HEK293 (cell line): ENCODE data around the gene MACF1.

Experiments used
- CTCF ChIA-PET: fragments of 350-600 bp; formaldehyde crosslinking; extraction: SDS; loops from one replicate; lab custom pipeline; 2021; ENCODE audit warnings: antibody characterized with exemption; lab: Yijun Ruan, JAX
- POLR2A ChIA-PET: fragments of 300-600 bp; formaldehyde crosslinking; extraction: SDS; loops from one replicate; lab custom pipeline; 2020; ENCODE audit warnings: antibody characterized with exemption, inconsistent platforms; lab: Yijun Ruan, JAX
- H3K27ac ChIP-seq: fragments of 200-500 bp; sonication (Bioruptor generic); 2 replicates; pipeline ENCODE4 v1.5.1; 2014; ENCODE audit warnings: low read depth, low read length, control low read depth, inconsistent platforms; ENCODE audit errors: extremely low read depth
- H3K36me3 ChIP-seq, 2 experiments: fragments of 200-500 bp in 1 of 2; sonication (Bioruptor generic) in 1 of 2; 1 replicate in 1 of 2; 2 replicates in 1 of 2; pipeline ENCODE4 v1.5.1; 2014 to 2017; ENCODE audit warnings: inconsistent platforms in 2 of 2, low read length in 2 of 2; ENCODE audit not compliant: control insufficient read depth in 2 of 2, insufficient read depth in 1 of 2
- H3K4me1 ChIP-seq: fragments of 200-500 bp; sonication (Bioruptor generic); 2 replicates; pipeline ENCODE4 v1.5.1; 2014; ENCODE audit warnings: mild to moderate bottlenecking, low read length, inconsistent platforms; ENCODE audit not compliant: control insufficient read depth, insufficient read depth
- H3K4me3 ChIP-seq: 2 replicates; pipeline ENCODE4 v1.5.1; 2011; ENCODE audit warnings: low read depth, mild to moderate bottlenecking, control low read depth, low read length, moderate library complexity
- H3K9me3 ChIP-seq: fragments of 200-500 bp; sonication (Bioruptor generic); 2 replicates; pipeline ENCODE4 v1.5.1; 2014; ENCODE audit warnings: low read depth, low read length, inconsistent platforms; ENCODE audit not compliant: control insufficient read depth, insufficient read depth
- BCL11A ChIP-seq: fragments of 450-650 bp; formaldehyde crosslinking; IDR thresholded peaks from 2 replicates; pipeline ENCODE4 v1.5.1; 2016; ENCODE audit warnings: low read depth, missing biosample characterization, missing genetic modification characterization
- BCL6B ChIP-seq: fragments of 450-650 bp; formaldehyde crosslinking; IDR thresholded peaks from 2 replicates; pipeline ENCODE4 v1.5.1; 2017; ENCODE audit warnings: missing biosample characterization, missing genetic modification characterization
- KLF10 ChIP-seq: fragments of 450-650 bp; IDR thresholded peaks from 2 replicates; pipeline ENCODE4 v1.5.1; 2018; ENCODE audit warnings: missing biosample characterization, mild to moderate bottlenecking, missing genetic modification characterization
- MZF1 ChIP-seq: fragments of 450-650 bp; formaldehyde crosslinking; IDR thresholded peaks from 2 replicates; pipeline ENCODE4 v1.5.1; 2017; ENCODE audit warnings: missing biosample characterization, missing genetic modification characterization, borderline replicate concordance
- OVOL3 ChIP-seq: fragments of 450-650 bp; formaldehyde crosslinking; IDR thresholded peaks from 2 replicates; pipeline ENCODE4 v1.5.1; 2016; ENCODE audit warnings: missing biosample characterization, missing genetic modification characterization
- REST ChIP-seq: fragments of 450-650 bp; formaldehyde crosslinking; IDR thresholded peaks from 2 replicates; pipeline ENCODE4 v1.5.1; 2016; ENCODE audit warnings: missing biosample characterization, missing genetic modification characterization
- SALL2 ChIP-seq: fragments of 450-650 bp; formaldehyde crosslinking; IDR thresholded peaks from 2 replicates; pipeline ENCODE4 v1.5.0; 2017; ENCODE audit warnings: missing biosample characterization, mild to moderate bottlenecking, missing genetic modification characterization, borderline replicate concordance
- SP2 ChIP-seq: fragments of 450-650 bp; formaldehyde crosslinking; IDR thresholded peaks from 2 replicates; pipeline ENCODE4 v1.5.1; 2016; ENCODE audit warnings: missing biosample characterization, missing genetic modification characterization
- TCF7L2 ChIP-seq: IDR thresholded peaks from 2 replicates; pipeline ENCODE4 v1.6.1; 2011; ENCODE audit warnings: low read depth, mild to moderate bottlenecking, inconsistent platforms, low read length, moderate library complexity, borderline replicate concordance
- YY1 ChIP-seq: fragments of 450-650 bp; formaldehyde crosslinking; IDR thresholded peaks from 2 replicates; pipeline ENCODE4 v1.5.1; 2018; ENCODE audit warnings: missing biosample characterization, missing genetic modification characterization
- ZBTB7A ChIP-seq: fragments of 450-650 bp; formaldehyde crosslinking; IDR thresholded peaks from 2 replicates; pipeline ENCODE4 v1.5.1; 2016; ENCODE audit warnings: low read depth, missing biosample characterization, missing genetic modification characterization
- ZEB2 ChIP-seq: fragments of 450-650 bp; formaldehyde crosslinking; IDR thresholded peaks from 2 replicates; pipeline ENCODE4 v1.5.1; 2016; ENCODE audit warnings: missing biosample characterization, missing genetic modification characterization
- ZFP41 ChIP-seq: fragments of 450-650 bp; formaldehyde crosslinking; IDR thresholded peaks from 2 replicates; pipeline ENCODE4 v1.5.1; 2016; ENCODE audit warnings: missing biosample characterization, missing genetic modification characterization, borderline replicate concordance
- ZNF157 ChIP-seq: fragments of 450-650 bp; formaldehyde crosslinking; IDR thresholded peaks from 2 replicates; pipeline ENCODE4 v1.5.1; 2016; ENCODE audit warnings: missing biosample characterization, missing genetic modification characterization
- ZNF211 ChIP-seq: fragments of 450-650 bp; formaldehyde crosslinking; IDR thresholded peaks from 2 replicates; pipeline ENCODE4 v1.5.1; 2016; ENCODE audit warnings: low read depth, missing biosample characterization, missing genetic modification characterization
- ZNF239 ChIP-seq: fragments of 450-650 bp; formaldehyde crosslinking; IDR thresholded peaks from 2 replicates; pipeline ENCODE4 v1.5.1; 2016; ENCODE audit warnings: missing biosample characterization, missing genetic modification characterization
- ZNF24 ChIP-seq: fragments of 450-650 bp; formaldehyde crosslinking; IDR thresholded peaks from 2 replicates; pipeline ENCODE4 v1.5.1; 2016; ENCODE audit warnings: missing biosample characterization, missing genetic modification characterization
- ZNF292 ChIP-seq: fragments of 450-650 bp; formaldehyde crosslinking; IDR thresholded peaks from 2 replicates; pipeline ENCODE4 v1.5.1; 2016; ENCODE audit warnings: low read depth, missing biosample characterization, missing genetic modification characterization, borderline replicate concordance
- ZNF488 ChIP-seq: fragments of 450-650 bp; formaldehyde crosslinking; IDR thresholded peaks from 2 replicates; pipeline ENCODE4 v1.5.1; 2016; ENCODE audit warnings: missing biosample characterization, missing genetic modification characterization
- ZNF501 ChIP-seq: fragments of 450-650 bp; formaldehyde crosslinking; IDR thresholded peaks from 2 replicates; pipeline ENCODE4 v1.5.1; 2016; ENCODE audit warnings: missing biosample characterization, missing genetic modification characterization
- ZNF521 ChIP-seq: fragments of 450-650 bp; formaldehyde crosslinking; IDR thresholded peaks from 2 replicates; pipeline ENCODE4 v1.5.1; 2017; ENCODE audit warnings: missing biosample characterization, mild to moderate bottlenecking, missing genetic modification characterization
- ZNF596 ChIP-seq: fragments of 450-650 bp; IDR thresholded peaks from 2 replicates; pipeline ENCODE4 v1.5.0; 2018; ENCODE audit warnings: missing biosample characterization, mild to moderate bottlenecking, missing genetic modification characterization, moderate library complexity
- ZNF639 ChIP-seq: fragments of 450-650 bp; formaldehyde crosslinking; IDR thresholded peaks from 2 replicates; pipeline ENCODE4 v1.5.1; 2016; ENCODE audit warnings: missing biosample characterization, missing genetic modification characterization
- ZNF768 ChIP-seq: fragments of 450-650 bp; formaldehyde crosslinking; IDR thresholded peaks from 2 replicates; pipeline ENCODE4 v1.5.1; 2018; ENCODE audit warnings: missing biosample characterization, mild to moderate bottlenecking, missing genetic modification characterization
- ZNF777 ChIP-seq: fragments of 450-650 bp; formaldehyde crosslinking; IDR thresholded peaks from 2 replicates; pipeline ENCODE4 v1.5.1; 2017; ENCODE audit warnings: missing biosample characterization, missing genetic modification characterization, borderline replicate concordance
- ZNF791 ChIP-seq: fragments of 450-650 bp; formaldehyde crosslinking; IDR thresholded peaks from 2 replicates; pipeline ENCODE4 v1.5.1; 2016; ENCODE audit warnings: missing biosample characterization, missing genetic modification characterization
- ZNF837 ChIP-seq: fragments of 450-650 bp; formaldehyde crosslinking; IDR thresholded peaks from 2 replicates; pipeline ENCODE4 v1.5.1; 2016; ENCODE audit warnings: missing biosample characterization, missing genetic modification characterization
- ZSCAN4 ChIP-seq: fragments of 450-650 bp; formaldehyde crosslinking; IDR thresholded peaks from 2 replicates; pipeline ENCODE4 v1.5.1; 2017; ENCODE audit warnings: missing biosample characterization, missing genetic modification characterization

The MACF1 gene

GRCh38 chr1:39370602-39371001, 166.1 kb downstream of the MACF1 start:
- Histone ChIP-seq H3K4me1 (no peaks in the 10 kb centered on the region), H3K27ac (no peak overlapping the region), H3K36me3 (peaks cover 16 to 57% of the 10 kb centered on the region in 2 experiments; a peak in 2 of 3 replicates), H3K4me3 (no peak overlapping the region), H3K9me3 (no peaks in the 10 kb centered on the region)
- CTCF ChIA-PET, result interaction anchor here (0.6 to 0.7 kb wide), 3 partner anchors 40 to 427 kb away, joined by 3 to 4 read pairs (median 4); no protein-coding TSS in a partner anchor
- TF ChIP-seq BCL11A (no peak), ZNF24 (no peak), ZSCAN4 (tag by site-specific recombination) (no peak), ZBTB7A (no peak), SALL2 (tag by site-specific recombination) (no peak), ZNF521 (tag by site-specific recombination) (no peak), ZNF292 (tag by site-specific recombination) (no peak), ZNF837 (tag by site-specific recombination) (no peak), ZNF768 (no peak), ZNF157 (tag by site-specific recombination) (no peak), ZNF596 (no peak), ZFP41 (no peak), SP2 (tag by site-specific recombination) (no peak), ZNF501 (tag by site-specific recombination) (no peak), ZNF791 (tag by site-specific recombination) (no peak)
- POLR2A ChIA-PET, result no interaction called here

- Histone ChIP-seq H3K4me3 (no peak overlapping the region), H3K9me3 (no peaks in the 10 kb centered on the region), H3K4me1 (no peaks in the 10 kb centered on the region), H3K27ac (no peak overlapping the region), H3K36me3 (peaks cover 12 to 56% of the 10 kb centered on the region in 2 experiments; a peak in 2 of 3 replicates)
- CTCF ChIA-PET, result interaction anchor here (1.2 kb wide), 1 partner anchor 39 kb away, joined by 3 read pairs; no protein-coding TSS in a partner anchor
- POLR2A ChIA-PET, result no interaction called here
- TF ChIP-seq ZNF777 (no peak), ZNF239 (tag by site-specific recombination) (no peak), YY1 (tag by site-specific recombination) (no peak), ZSCAN4 (tag by site-specific recombination) (no peak), OVOL3 (tag by site-specific recombination) (no peak), ZEB2 (tag by site-specific recombination) (no peak), ZNF837 (tag by site-specific recombination) (no peak), MZF1 (tag by site-specific recombination) (no peak), REST (tag by site-specific recombination) (no peak), ZNF639 (tag by site-specific recombination) (no peak), TCF7L2 (no peak), BCL6B (tag by site-specific recombination) (no peak), ZNF211 (no peak), KLF10 (tag by site-specific recombination) (no peak), ZNF488 (no peak)
Measured at GRCh38 chr1:39372105-39372504, 167.6 kb downstream of the MACF1 start.
